Subcutaneous abdominal adipose tissue (tissue), 5 donors: ENCODE measurements around the gene CTNNA3.

Source experiments
- H3K27ac ChIP-seq: one replicate; pipeline ENCODE4 v1.7.0; 2013; ENCODE audit warnings: low read depth, mild to moderate bottlenecking, inconsistent platforms, low read length, moderate library complexity
- H3K27me3 ChIP-seq, 5 donors: one replicate each; pipeline ENCODE4 v1.7.0; 2013; ENCODE audit warnings: low read length in 5 of 5, inconsistent platforms in 1 of 5; ENCODE audit not compliant: control insufficient read depth in 5 of 5, insufficient read depth in 4 of 5
- H3K36me3 ChIP-seq, 5 donors: one replicate each; pipeline ENCODE4 v1.7.0; 2013; ENCODE audit warnings: low read length in 5 of 5; ENCODE audit not compliant: control insufficient read depth in 5 of 5, insufficient read depth in 5 of 5
- H3K4me1 ChIP-seq, 5 donors: one replicate each; pipeline ENCODE4 v1.7.0; 2013; ENCODE audit warnings: low read length in 5 of 5, mild to moderate bottlenecking in 3 of 5, moderate library complexity in 1 of 5; ENCODE audit not compliant: control insufficient read depth in 5 of 5, insufficient read depth in 5 of 5
- H3K4me3 ChIP-seq, 5 donors: one replicate each; pipeline ENCODE4 v1.7.0; 2013; ENCODE audit warnings: low read length in 5 of 5, low read depth in 1 of 5
- H3K9ac ChIP-seq, 5 donors: one replicate each; pipeline ENCODE4 v1.7.0; 2013; ENCODE audit warnings: low read length in 5 of 5, mild to moderate bottlenecking in 4 of 5, moderate library complexity in 3 of 5
- H3K9me3 ChIP-seq, 5 donors: one replicate each; pipeline ENCODE4 v1.7.0; 2013; ENCODE audit warnings: low read length in 5 of 5; ENCODE audit not compliant: control insufficient read depth in 5 of 5
- donor health status: healthy.
- donor health status: healthy.
- donor health status: healthy.
- donor health status: healthy.
- donor health status: healthy.

The CTNNA3 gene

GRCh38 chr10:66639371-66639770 is 1056.6 kb downstream of the CTNNA3 start:
- H3K4me1 ChIP-seq, result no peaks in the 10 kb centered on the region
- no peaks in the 10 kb centered on the region for H3K36me3 ChIP-seq
- H3K4me3 ChIP-seq, result no peak overlapping the region
- no peak overlapping the region for H3K9ac ChIP-seq
- no peaks in the 10 kb centered on the region for H3K9me3 ChIP-seq
- H3K27ac ChIP-seq, result no peak overlapping the region
- no peaks in the 10 kb centered on the region for H3K27me3 ChIP-seq

GRCh38 chr10:66637273-66638036 is 1058.5 kb downstream of the CTNNA3 start:
- Histone ChIP-seq H3K27ac (no peak overlapping the region), H3K4me1 (no peaks in the 10 kb centered on the region), H3K9ac (no peak overlapping the region), H3K27me3 (no peaks in the 10 kb centered on the region), H3K36me3 (no peaks in the 10 kb centered on the region), H3K4me3 (no peak overlapping the region), H3K9me3 (no peaks in the 10 kb centered on the region)

DNA sequence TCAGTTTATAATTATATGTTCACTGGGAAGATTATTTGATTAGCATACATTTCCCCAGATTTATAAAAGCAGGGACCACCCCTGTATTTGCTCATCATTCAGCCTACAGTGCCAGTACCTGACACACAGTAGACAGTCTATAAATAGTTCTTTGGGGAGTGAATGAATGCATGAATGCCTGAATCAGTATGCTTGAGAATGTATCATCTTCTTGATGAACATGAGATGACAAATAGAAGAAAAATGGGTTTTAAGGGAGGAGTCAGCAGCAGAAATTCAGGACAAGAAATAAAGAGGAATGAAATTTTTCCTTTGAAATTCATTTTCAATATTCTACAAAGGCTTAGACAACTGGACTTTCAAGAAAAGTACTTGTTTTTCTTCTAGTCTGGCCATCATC is 1066.0 kb downstream of the CTNNA3 start:
- H3K27ac ChIP-seq, result no peak overlapping the region
- no peak overlapping the region for H3K9ac ChIP-seq
- no peak overlapping the region for H3K4me3 ChIP-seq
- H3K4me1 ChIP-seq, result peaks cover 0 to 8% (median 0%) of the 10 kb centered on the region in 5 donors
- no peaks in the 10 kb centered on the region for H3K36me3 ChIP-seq
- H3K9me3 ChIP-seq, result no peaks in the 10 kb centered on the region
- H3K27me3 ChIP-seq, result no peaks in the 10 kb centered on the region

DNA sequence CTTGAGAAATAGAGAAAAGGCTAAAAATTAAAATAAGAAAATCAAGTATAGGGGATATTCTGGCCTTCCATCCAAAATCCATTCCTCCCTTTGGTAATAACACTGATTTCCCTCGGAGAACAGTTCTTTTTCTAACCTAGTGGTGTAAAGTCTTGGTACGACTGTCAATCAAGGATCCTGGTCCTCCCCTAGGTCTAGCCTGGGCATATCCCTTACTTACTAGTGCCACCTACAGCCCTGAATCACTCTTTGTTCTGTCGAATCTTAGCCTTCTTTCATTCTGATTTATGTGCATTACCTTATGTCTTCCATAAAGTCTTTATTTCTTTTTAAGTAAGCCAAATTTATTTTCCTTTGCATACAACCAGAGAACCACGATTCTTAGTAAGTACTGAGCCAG is 1068.8 kb downstream of the CTNNA3 start:
- Histone ChIP-seq H3K9me3 (no peaks in the 10 kb centered on the region), H3K4me3 (no peak overlapping the region), H3K27me3 (no peaks in the 10 kb centered on the region), H3K27ac (no peak overlapping the region), H3K4me1 (peaks cover 0 to 8% (median 0%) of the 10 kb centered on the region in 5 donors), H3K9ac (no peak overlapping the region), H3K36me3 (no peaks in the 10 kb centered on the region)

GRCh38 chr10:66625709-66626590 is 1070.0 kb downstream of the CTNNA3 start:
- Histone ChIP-seq H3K27me3 (no peaks in the 10 kb centered on the region), H3K4me3 (no peak overlapping the region), H3K9ac (no peak overlapping the region), H3K27ac (no peak overlapping the region), H3K4me1 (peaks cover 0 to 8% (median 0%) of the 10 kb centered on the region in 5 donors), H3K9me3 (no peaks in the 10 kb centered on the region), H3K36me3 (no peaks in the 10 kb centered on the region)

DNA sequence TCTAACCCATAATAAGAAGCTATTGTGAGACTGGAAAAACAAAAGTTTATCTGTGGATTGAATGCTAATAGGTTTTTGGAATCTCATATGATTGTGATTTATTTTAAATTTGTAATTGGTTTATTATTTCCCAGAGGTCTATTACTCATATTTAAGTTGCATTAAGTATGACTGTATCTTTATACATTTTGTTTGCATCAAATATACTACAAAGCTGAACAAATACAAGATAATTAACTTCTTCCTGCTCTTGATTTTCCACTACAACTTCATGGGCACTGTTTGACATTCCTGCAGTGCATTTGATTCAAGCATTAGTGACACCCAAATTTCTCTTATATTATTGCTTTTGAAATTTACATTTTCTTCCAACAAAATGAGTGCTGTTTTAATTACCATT is 1073.9 kb downstream of the CTNNA3 start:
- Histone ChIP-seq H3K36me3 (no peaks in the 10 kb centered on the region), H3K4me3 (no peak overlapping the region), H3K9ac (no peak overlapping the region), H3K27me3 (no peaks in the 10 kb centered on the region), H3K4me1 (peaks cover 0 to 8% (median 0%) of the 10 kb centered on the region in 5 donors), H3K27ac (no peak overlapping the region), H3K9me3 (no peaks in the 10 kb centered on the region)

DNA sequence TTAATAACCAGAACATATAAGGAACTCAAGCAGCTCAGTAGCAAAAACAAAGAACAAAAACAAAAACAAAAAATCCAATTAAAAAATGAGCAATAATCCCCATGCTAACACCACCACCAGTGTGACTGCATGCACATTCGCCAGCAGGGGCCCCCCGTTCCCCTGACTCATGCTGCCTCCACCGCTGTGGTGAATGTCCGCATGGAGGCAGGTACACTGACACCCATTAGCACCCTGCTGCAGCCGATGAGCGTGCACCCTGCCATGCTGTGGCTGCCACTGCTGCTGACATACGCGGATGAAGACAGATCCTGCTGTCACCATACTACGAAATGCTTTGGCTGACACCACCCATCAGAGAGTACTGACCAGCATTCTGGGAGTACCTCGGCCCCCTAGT is 1091.8 kb downstream of the CTNNA3 start:
- H3K4me1 ChIP-seq, result peaks cover 0 to 3% (median 0%) of the 10 kb centered on the region in 5 donors
- no peak overlapping the region for H3K27ac ChIP-seq
- no peak overlapping the region for H3K9ac ChIP-seq
- H3K27me3 ChIP-seq, result no peaks in the 10 kb centered on the region
- H3K4me3 ChIP-seq, result no peak overlapping the region
- H3K9me3 ChIP-seq, result peaks cover 3 to 21% (median 10%) of the 10 kb centered on the region in 5 donors
- no peaks in the 10 kb centered on the region for H3K36me3 ChIP-seq

- H3K4me3 ChIP-seq, result no peak overlapping the region
- H3K27me3 ChIP-seq, result no peaks in the 10 kb centered on the region
- peaks cover 0 to 8% (median 5%) of the 10 kb centered on the region in 5 donors for H3K9me3 ChIP-seq
- no peak overlapping the region for H3K27ac ChIP-seq
- H3K36me3 ChIP-seq, result no peaks in the 10 kb centered on the region
- no peak overlapping the region for H3K9ac ChIP-seq
- H3K4me1 ChIP-seq, result no peaks in the 10 kb centered on the region
Measured at GRCh38 chr10:66591865-66592264, 1104.1 kb downstream of the CTNNA3 start.

- H3K27ac ChIP-seq, result no peak overlapping the region
- H3K4me1 ChIP-seq, result no peaks in the 10 kb centered on the region
- H3K4me3 ChIP-seq, result no peak overlapping the region
- H3K9ac ChIP-seq, result no peak overlapping the region
- H3K27me3 ChIP-seq, result no peaks in the 10 kb centered on the region
- H3K9me3 ChIP-seq, result peaks cover 0 to 2% (median 0%) of the 10 kb centered on the region in 5 donors
- H3K36me3 ChIP-seq, result no peaks in the 10 kb centered on the region
Measured at GRCh38 chr10:66587680-66588050, 1108.3 kb downstream of the CTNNA3 start.
